Subcutaneous abdominal adipose tissue (tissue), 5 donors: Measurements from ENCODE around the gene RAB8B.

Experiments
- H3K27ac ChIP-seq: one replicate; pipeline ENCODE4 v1.7.0; 2013; ENCODE audit warnings: low read depth, mild to moderate bottlenecking, inconsistent platforms, low read length, moderate library complexity
- H3K27me3 ChIP-seq, 5 donors: one replicate each; pipeline ENCODE4 v1.7.0; 2013; ENCODE audit warnings: low read length in 5 of 5, inconsistent platforms in 1 of 5; ENCODE audit not compliant: control insufficient read depth in 5 of 5, insufficient read depth in 4 of 5
- H3K36me3 ChIP-seq, 5 donors: one replicate each; pipeline ENCODE4 v1.7.0; 2013; ENCODE audit warnings: low read length in 5 of 5; ENCODE audit not compliant: control insufficient read depth in 5 of 5, insufficient read depth in 5 of 5
- H3K4me1 ChIP-seq, 5 donors: one replicate each; pipeline ENCODE4 v1.7.0; 2013; ENCODE audit warnings: low read length in 5 of 5, mild to moderate bottlenecking in 3 of 5, moderate library complexity in 1 of 5; ENCODE audit not compliant: control insufficient read depth in 5 of 5, insufficient read depth in 5 of 5
- H3K4me3 ChIP-seq, 5 donors: one replicate each; pipeline ENCODE4 v1.7.0; 2013; ENCODE audit warnings: low read length in 5 of 5, low read depth in 1 of 5
- H3K9ac ChIP-seq, 5 donors: one replicate each; pipeline ENCODE4 v1.7.0; 2013; ENCODE audit warnings: low read length in 5 of 5, mild to moderate bottlenecking in 4 of 5, moderate library complexity in 3 of 5
- H3K9me3 ChIP-seq, 5 donors: one replicate each; pipeline ENCODE4 v1.7.0; 2013; ENCODE audit warnings: low read length in 5 of 5; ENCODE audit not compliant: control insufficient read depth in 5 of 5
- donor health status: healthy.
- donor health status: healthy.
- donor health status: healthy.
- donor health status: healthy.
- donor health status: healthy.

The RAB8B gene

DNA sequence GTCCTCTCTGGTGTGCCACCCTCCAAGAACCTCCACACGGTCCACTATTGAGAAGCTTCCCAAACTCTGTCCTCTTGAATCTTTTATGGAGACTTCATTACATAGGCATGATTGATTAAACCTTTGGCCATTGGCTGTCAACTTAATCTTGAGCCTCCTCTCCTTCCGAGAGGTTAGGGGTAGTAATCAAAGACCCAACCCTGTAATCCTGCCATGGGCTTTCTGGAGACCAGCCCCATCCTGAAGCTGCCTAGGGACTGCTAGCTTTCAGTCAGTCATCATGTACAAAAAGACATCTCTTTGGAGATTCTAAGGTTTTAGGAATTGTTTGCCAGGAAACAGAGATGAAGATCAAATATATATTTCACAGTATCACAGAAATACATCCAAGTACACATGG is 125.0 kb downstream of the RAB8B start:
- Histone ChIP-seq H3K4me3 (no peak overlapping the region), H3K27me3 (no peaks in the 10 kb centered on the region), H3K4me1 (no peaks in the 10 kb centered on the region), H3K27ac (no peak overlapping the region), H3K36me3 (no peaks in the 10 kb centered on the region), H3K9ac (no peak overlapping the region), H3K9me3 (no peaks in the 10 kb centered on the region)
